ENCODE data around the gene MAPRE3. TPM values are rescaled to one million over a fixed set of nuclear protein-coding genes. Genes with fewer than 3 reads are reported as not detected.
"Not testable (repeated sequence)": the region's sequence is repeated elsewhere in the genome, so short reads cannot be mapped to it uniquely, and the experiment has no call there.

The MAPRE3 gene
- total RNA-seq, 1 donor from 2014 or later = 3.7 TPM

- Mint-ChIP-seq H3K4me3 (no peak overlapping the region), H3K9me3 (no peaks in the 10 kb centered on the region), H3K27ac (no peak overlapping the region), H3K36me3 (ENCODE audit: low read depth) (peaks cover 50% of the 10 kb centered on the region), H3K4me1 (ENCODE audit: low read depth) (peaks cover 43% of the 10 kb centered on the region), H3K27me3 (ENCODE audit: insufficient read depth) (no peaks in the 10 kb centered on the region)
- intact Hi-C loops (cut with micrococcal nuclease) = no loop called here
- no peak for DNase-seq (ENCODE audit: low spot score)
These were observed 94.7 kb downstream of the MAPRE3 start for GRCh38 chr2:27065128-27065527.

GRCh38 chr2:27067385-27067784 is 96.9 kb downstream of the MAPRE3 start:
- H3K4me3 Mint-ChIP-seq = no peak overlapping the region
- DNase-seq (ENCODE audit: low spot score) = no peak
- no peak overlapping the region for H3K27ac Mint-ChIP-seq
- peaks cover 58% of the 10 kb centered on the region for H3K4me1 Mint-ChIP-seq (ENCODE audit: low read depth)
- H3K9me3 Mint-ChIP-seq = no peaks in the 10 kb centered on the region
- H3K27me3 Mint-ChIP-seq (ENCODE audit: insufficient read depth) = peaks cover 2% of the 10 kb centered on the region
- intact Hi-C loops (cut with micrococcal nuclease) = no loop called here
- peaks cover 50% of the 10 kb centered on the region for H3K36me3 Mint-ChIP-seq (ENCODE audit: low read depth)

- peaks cover 43% of the 10 kb centered on the region for H3K36me3 Mint-ChIP-seq (ENCODE audit: low read depth)
- H3K27ac Mint-ChIP-seq = peak overlapping the region; percentile 59
- intact Hi-C loops (cut with micrococcal nuclease) = no loop called here
- no peaks in the 10 kb centered on the region for H3K9me3 Mint-ChIP-seq
- H3K4me3 Mint-ChIP-seq = peak overlapping the region; percentile 99
- H3K27me3 Mint-ChIP-seq (ENCODE audit: insufficient read depth) = peaks cover 2% of the 10 kb centered on the region
- peaks cover 77% of the 10 kb centered on the region for H3K4me1 Mint-ChIP-seq (ENCODE audit: low read depth)
- no peak for DNase-seq (ENCODE audit: low spot score)
These were observed 99.0 kb downstream of the MAPRE3 start for GRCh38 chr2:27069436-27069835.

- peaks cover 2% of the 10 kb centered on the region for H3K27me3 Mint-ChIP-seq (ENCODE audit: insufficient read depth)
- H3K9me3 Mint-ChIP-seq = no peaks in the 10 kb centered on the region
- peak overlapping the region; percentile 76 for H3K27ac Mint-ChIP-seq
- peaks cover 43% of the 10 kb centered on the region for H3K36me3 Mint-ChIP-seq (ENCODE audit: low read depth)
- intact Hi-C loops (cut with micrococcal nuclease) = loop anchor here (5.0 kb wide), 1 partner anchor 357 kb away; the partner anchor contains the start of gene NRBP1
- H3K4me3 Mint-ChIP-seq = peak overlapping the region; percentile 99
- peaks cover 84% of the 10 kb centered on the region for H3K4me1 Mint-ChIP-seq (ENCODE audit: low read depth)
- DNase-seq (ENCODE audit: low spot score) = no peak
These were observed 99.7 kb downstream of the MAPRE3 start for GRCh38 chr2:27069961-27070618.

- Mint-ChIP-seq H3K27ac (peak overlapping the region; percentile 94), H3K27me3 (ENCODE audit: insufficient read depth) (peaks cover 2% of the 10 kb centered on the region), H3K36me3 (ENCODE audit: low read depth) (peaks cover 40% of the 10 kb centered on the region), H3K4me3 (peak overlapping the region; percentile 99), H3K4me1 (ENCODE audit: low read depth) (peaks cover 84% of the 10 kb centered on the region), H3K9me3 (no peaks in the 10 kb centered on the region)
- no peak for DNase-seq (ENCODE audit: low spot score)
- intact Hi-C loops (cut with micrococcal nuclease) = loop anchor here (1.0 to 5.0 kb wide), 9 partner anchors 11 to 357 kb away; partner anchors contain the start of genes AGBL5, ATRAID, GTF3C2 and KHK
These were observed 100.3 kb downstream of the MAPRE3 start for GRCh38 chr2:27070653-27071276.

GRCh38 chr2:27071277-27071989 is 101.0 kb downstream of the MAPRE3 start, which contains the start of gene OST4:
Gene OST4 (minus strand): TSS chr2:27071654.
- Mint-ChIP-seq H3K4me1 (ENCODE audit: low read depth) (peaks cover 84% of the 10 kb centered on the region), H3K27ac (peak within 1 kb of the TSS; percentile 98), H3K36me3 (ENCODE audit: low read depth) (peaks cover 33% of the 10 kb centered on the region), H3K4me3 (peak within 1 kb of the TSS; percentile 99), H3K9me3 (no peaks in the 10 kb centered on the region), H3K27me3 (ENCODE audit: insufficient read depth) (peaks cover 2% of the 10 kb centered on the region)
- intact Hi-C loops (cut with micrococcal nuclease) = loop anchor here (1.0 to 5.0 kb wide), 9 partner anchors 10 to 356 kb away; partner anchors contain the start of genes AGBL5, ATRAID, GTF3C2 and KHK
- DNase-seq (ENCODE audit: low spot score) = peak; percentile 91

GRCh38 chr2:27071990-27072830 is 101.8 kb downstream of the MAPRE3 start:
- H3K36me3 Mint-ChIP-seq (ENCODE audit: low read depth) = peaks cover 33% of the 10 kb centered on the region
- peaks cover 90% of the 10 kb centered on the region for H3K4me1 Mint-ChIP-seq (ENCODE audit: low read depth)
- H3K27ac Mint-ChIP-seq = peak overlapping the region; percentile 98
- intact Hi-C loops (cut with micrococcal nuclease) = loop anchor here (1.0 to 5.0 kb wide), 9 partner anchors 9 to 355 kb away; partner anchors contain the start of genes AGBL5, ATRAID, GTF3C2 and KHK
- no peaks in the 10 kb centered on the region for H3K9me3 Mint-ChIP-seq
- H3K27me3 Mint-ChIP-seq (ENCODE audit: insufficient read depth) = peaks cover 2% of the 10 kb centered on the region
- DNase-seq (ENCODE audit: low spot score) = peak; percentile 20
- peak overlapping the region; percentile 88 for H3K4me3 Mint-ChIP-seq

- intact Hi-C loops (cut with micrococcal nuclease) = loop anchor here (5.0 kb wide), 1 partner anchor 354 kb away; the partner anchor contains the start of gene NRBP1
- peaks cover 88% of the 10 kb centered on the region for H3K4me1 Mint-ChIP-seq (ENCODE audit: low read depth)
- H3K9me3 Mint-ChIP-seq = no peaks in the 10 kb centered on the region
- no peak for DNase-seq (ENCODE audit: low spot score)
- H3K4me3 Mint-ChIP-seq = peak overlapping the region; percentile 88
- H3K27ac Mint-ChIP-seq = peak overlapping the region; percentile 79
- H3K27me3 Mint-ChIP-seq (ENCODE audit: insufficient read depth) = peaks cover 2% of the 10 kb centered on the region
- H3K36me3 Mint-ChIP-seq (ENCODE audit: low read depth) = peaks cover 27% of the 10 kb centered on the region
These were observed 102.5 kb downstream of the MAPRE3 start for GRCh38 chr2:27072920-27073319.

- peak overlapping the region; percentile 75 for H3K27ac Mint-ChIP-seq
- no peak for DNase-seq (ENCODE audit: low spot score)
- peaks cover 19% of the 10 kb centered on the region for H3K36me3 Mint-ChIP-seq (ENCODE audit: low read depth)
- intact Hi-C loops (cut with micrococcal nuclease) = loop anchor here (5.0 kb wide), 1 partner anchor 354 kb away; the partner anchor contains the start of gene NRBP1
- H3K4me3 Mint-ChIP-seq = peak overlapping the region; percentile 40
- peaks cover 81% of the 10 kb centered on the region for H3K4me1 Mint-ChIP-seq (ENCODE audit: low read depth)
- peaks cover 2% of the 10 kb centered on the region for H3K27me3 Mint-ChIP-seq (ENCODE audit: insufficient read depth)
- no peaks in the 10 kb centered on the region for H3K9me3 Mint-ChIP-seq
These were observed 103.3 kb downstream of the MAPRE3 start for GRCh38 chr2:27073782-27074181.

- H3K4me1 Mint-ChIP-seq (ENCODE audit: low read depth) = peaks cover 73% of the 10 kb centered on the region
- H3K27me3 Mint-ChIP-seq (ENCODE audit: insufficient read depth) = peaks cover 2% of the 10 kb centered on the region
- peak; percentile 27 for DNase-seq (ENCODE audit: low spot score)
- peak overlapping the region; percentile 87 for H3K27ac Mint-ChIP-seq
- peaks cover 11% of the 10 kb centered on the region for H3K36me3 Mint-ChIP-seq (ENCODE audit: low read depth)
- intact Hi-C loops (cut with micrococcal nuclease) = loop anchor here (5.0 kb wide), 1 partner anchor 352 kb away; the partner anchor contains the start of gene NRBP1
- H3K9me3 Mint-ChIP-seq = no peaks in the 10 kb centered on the region
- H3K4me3 Mint-ChIP-seq = peak overlapping the region; percentile 40
These were observed 104.5 kb downstream of the MAPRE3 start for GRCh38 chr2:27074738-27075565.

GRCh38 chr2:27075566-27075871 is 105.1 kb downstream of the MAPRE3 start:
- H3K27me3 Mint-ChIP-seq (ENCODE audit: insufficient read depth); H3K9me3 Mint-ChIP-seq; H3K36me3 Mint-ChIP-seq (ENCODE audit: low read depth); DNase-seq (ENCODE audit: low spot score); intact Hi-C loops (cut with micrococcal nuclease): not testable (repeated sequence)
- peaks cover 73% of the 10 kb centered on the region for H3K4me1 Mint-ChIP-seq (ENCODE audit: low read depth)
- H3K27ac Mint-ChIP-seq = peak overlapping the region; percentile 87
- H3K4me3 Mint-ChIP-seq = peak overlapping the region; percentile 40

Data from activated T-helper 1 cell treated with anti-CD3 and anti-CD28 coated beads, Interleukin-12 subunit alpha, Interleukin-12 subunit beta, Interleukin-2, Interleukin-4 antibody, amounts not matched to agents 30 ng/mL and 10 ng/mL and 1 ng/mL, durations not matched to agents 14 hours and 24 hours and 36 hours (primary cell).